Upper lobe of right lung (tissue), 1 donor: Measurements from ENCODE around the gene SPIRE1. TPM values are rescaled to one million over a fixed set of nuclear protein-coding genes. Genes with fewer than 3 reads are reported as not detected.

Experiments
- ATAC-seq: fragments of 200-7000 bp; cut with Tn5 transposase; one replicate; pipeline ENCODE4 v1.9.1; 2020; ENCODE audit warnings: mild to moderate bottlenecking, moderate library complexity
- DNase-seq: peaks from one replicate; pipeline ENCODE4 v3.0.0-alpha.2; 2020
- H3K27ac ChIP-seq: fragments of 200-600 bp; one replicate; pipeline ENCODE4 v1.8.0; 2022
- H3K27me3 ChIP-seq: fragments of 200-600 bp; one replicate; pipeline ENCODE4 v1.8.0; 2022; ENCODE audit warnings: mild to moderate bottlenecking
- H3K36me3 ChIP-seq: fragments of 200-600 bp; one replicate; pipeline ENCODE4 v1.8.0; 2022
- H3K4me1 ChIP-seq: fragments of 200-600 bp; one replicate; pipeline ENCODE4 v1.8.0; 2022
- H3K4me3 ChIP-seq: fragments of 200-600 bp; one replicate; pipeline ENCODE4 v1.8.0; 2022; ENCODE audit warnings: mild to moderate bottlenecking
- H3K9me3 ChIP-seq: fragments of 200-600 bp; one replicate; pipeline ENCODE4 v1.8.0; 2022
- CTCF ChIP-seq: fragments of 200-600 bp; IDR thresholded peaks from one replicate; pipeline ENCODE4 v1.8.0; 2022; ENCODE audit warnings: antibody characterized with exemption
- intact Hi-C: fragments of 100-400 bp; cut with DNase I; formaldehyde crosslinking; loops from one replicate; pipeline ENCODE4 v1.11.0; 2022
- total RNA-seq: library from RNA; stranded (reverse); fragmentation: NEBNext Ultra II Directional; extraction: Animal tissue kit (Norgen Biotek cat#: 25700); gene quantifications from one replicate; pipeline ENCODE4 v1.2.1, GENCODE V29; 2021
- donor health status: DM: no; HTN: yes; CAD: no; lungs with severe emphysema.

The SPIRE1 gene
- total RNA-seq, 1 donor from 2014 or later = 48.2 TPM

- intact Hi-C loops = no loop called here
- H3K9me3 ChIP-seq = no peaks in the 10 kb centered on the region
- H3K4me3 ChIP-seq = no peak overlapping the region
- H3K27ac ChIP-seq = no peak overlapping the region
- H3K36me3 ChIP-seq = peaks cover 17% of the 10 kb centered on the region
- no peaks in the 10 kb centered on the region for H3K4me1 ChIP-seq
- DNase-seq (no peak), ATAC-seq (no peak)
- no peak for TF ChIP-seq CTCF
- no peaks in the 10 kb centered on the region for H3K27me3 ChIP-seq
These were observed 150.9 kb downstream of the SPIRE1 start for GRCh38 chr18:12507007-12507406.

GRCh38 chr18:12500986-12501385 lies 156.9 kb downstream of the SPIRE1 start:
- no peak for TF ChIP-seq CTCF
- Histone ChIP-seq H3K9me3 (no peaks in the 10 kb centered on the region), H3K27ac (no peak overlapping the region), H3K4me3 (no peak overlapping the region), H3K36me3 (peaks cover 14% of the 10 kb centered on the region), H3K4me1 (no peaks in the 10 kb centered on the region), H3K27me3 (no peaks in the 10 kb centered on the region)
- no peak for ATAC-seq
- intact Hi-C loops = no loop called here
- DNase-seq = no peak

- TF ChIP-seq CTCF = no peak
- intact Hi-C loops = no loop called here
- peaks cover 20% of the 10 kb centered on the region for H3K36me3 ChIP-seq
- H3K9me3 ChIP-seq = no peaks in the 10 kb centered on the region
- no peak overlapping the region for H3K4me3 ChIP-seq
- no peaks in the 10 kb centered on the region for H3K27me3 ChIP-seq
- no peaks in the 10 kb centered on the region for H3K4me1 ChIP-seq
- no peak overlapping the region for H3K27ac ChIP-seq
- ATAC-seq (peak; percentile 31), DNase-seq (no peak)
These were observed 160.1 kb downstream of the SPIRE1 start for GRCh38 chr18:12497839-12498238.

GRCh38 chr18:12497296-12497695 lies 160.6 kb downstream of the SPIRE1 start:
- Histone ChIP-seq H3K4me1 (no peaks in the 10 kb centered on the region), H3K36me3 (peaks cover 24% of the 10 kb centered on the region), H3K27me3 (no peaks in the 10 kb centered on the region), H3K4me3 (no peak overlapping the region), H3K9me3 (no peaks in the 10 kb centered on the region), H3K27ac (no peak overlapping the region)
- peak; percentile 95 for ATAC-seq
- DNase-seq = no peak
- intact Hi-C loops = no loop called here
- no peak for TF ChIP-seq CTCF

GRCh38 chr18:12492907-12493306 lies 165.0 kb downstream of the SPIRE1 start:
- DNase-seq (no peak), ATAC-seq (no peak)
- intact Hi-C loops = no loop called here
- no peak for TF ChIP-seq CTCF
- H3K4me1 ChIP-seq = no peaks in the 10 kb centered on the region
- peaks cover 42% of the 10 kb centered on the region for H3K36me3 ChIP-seq
- no peak overlapping the region for H3K27ac ChIP-seq
- no peaks in the 10 kb centered on the region for H3K27me3 ChIP-seq
- H3K4me3 ChIP-seq = no peak overlapping the region
- H3K9me3 ChIP-seq = no peaks in the 10 kb centered on the region
